Mucosa of rectum (tissue), 2 donors: Measurements from ENCODE around the gene ISLR2.
A peak's percentile ranks its signal among the peaks of the same experiment; 100 is the strongest.

Experiments
- H3K27ac ChIP-seq, 2 donors: one replicate each; pipeline ENCODE4 v1.7.0; 2013; ENCODE audit warnings: inconsistent platforms in 2 of 2, low read depth in 2 of 2, low read length in 2 of 2
- H3K27me3 ChIP-seq, 2 donors: one replicate each; pipeline ENCODE4 v1.7.0; 2013; ENCODE audit warnings: low read length in 2 of 2; ENCODE audit not compliant: control insufficient read depth in 2 of 2, insufficient read depth in 2 of 2
- H3K36me3 ChIP-seq, 2 donors: one replicate each; pipeline ENCODE4 v1.7.0; 2013; ENCODE audit warnings: low read length in 2 of 2; ENCODE audit not compliant: control insufficient read depth in 2 of 2, insufficient read depth in 2 of 2
- H3K4me1 ChIP-seq, 2 donors: one replicate each; pipeline ENCODE4 v1.7.0; 2013; ENCODE audit warnings: low read length in 2 of 2, mild to moderate bottlenecking in 1 of 2; ENCODE audit not compliant: control insufficient read depth in 2 of 2, insufficient read depth in 2 of 2
- H3K4me3 ChIP-seq, 2 donors: one replicate each; pipeline ENCODE4 v1.7.0; 2013; ENCODE audit warnings: low read length in 2 of 2
- H3K9ac ChIP-seq, 2 donors: one replicate each; pipeline ENCODE4 v1.7.0; 2013; ENCODE audit warnings: low read length in 2 of 2, low read depth in 1 of 2, mild to moderate bottlenecking in 1 of 2
- H3K9me3 ChIP-seq, 2 donors: one replicate each; pipeline ENCODE4 v1.7.0; 2013; ENCODE audit warnings: low read length in 2 of 2; ENCODE audit not compliant: control insufficient read depth in 2 of 2
- donor health status: healthy.
- donor health status: Normal muscosa, but diverticular disease.

ISLR2 gene

DNA sequence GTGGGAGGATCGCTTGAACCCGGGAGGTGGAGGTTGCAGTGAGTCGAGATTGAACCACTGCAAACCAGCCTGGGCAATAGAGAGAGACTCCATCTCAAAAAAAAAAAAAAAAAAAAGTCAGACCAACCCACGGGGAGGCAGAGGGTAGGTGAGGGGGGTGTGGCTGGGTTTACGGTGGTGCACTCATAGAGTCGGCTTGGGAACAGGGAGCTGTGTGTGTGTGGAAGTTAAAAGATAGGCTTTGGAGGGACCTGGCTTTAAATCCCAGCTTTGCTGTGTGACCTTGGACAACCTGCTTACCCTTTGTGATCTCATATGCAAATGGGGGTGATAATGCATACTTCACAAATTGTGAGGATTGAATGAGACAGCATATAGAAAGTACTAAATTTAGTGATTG is 10.0 kb upstream of the ISLR2 start:
- no peaks in the 10 kb centered on the region for H3K9me3 ChIP-seq
- H3K9ac ChIP-seq = no peak overlapping the region
- no peak overlapping the region for H3K27ac ChIP-seq
- peaks cover 4% of the 10 kb centered on the region in 2 donors for H3K27me3 ChIP-seq
- no peaks in the 10 kb centered on the region for H3K4me1 ChIP-seq
- H3K4me3 ChIP-seq = no peak overlapping the region
- no peaks in the 10 kb centered on the region for H3K36me3 ChIP-seq

DNA sequence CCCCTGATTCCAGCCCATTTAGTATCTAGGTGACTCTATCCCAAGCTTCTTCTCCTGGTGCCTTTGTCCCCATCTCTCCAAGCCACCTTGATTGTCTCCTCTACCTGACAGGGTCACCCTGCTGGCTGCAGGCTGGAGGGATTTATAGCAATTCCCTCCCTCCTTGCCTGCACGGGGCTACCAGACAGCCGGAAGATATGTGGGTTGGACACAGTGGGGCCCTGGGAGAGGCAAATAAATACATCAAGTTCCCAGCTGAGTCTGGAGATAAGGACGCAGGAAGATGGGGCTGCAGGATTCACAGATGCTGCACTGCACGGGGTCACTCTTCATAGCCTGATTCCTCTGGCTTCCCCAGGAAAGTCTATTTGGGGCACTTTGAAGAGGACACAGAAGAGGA is 9.3 kb upstream of the ISLR2 start:
- Histone ChIP-seq H3K36me3 (no peaks in the 10 kb centered on the region), H3K27ac (no peak overlapping the region), H3K4me1 (no peaks in the 10 kb centered on the region), H3K27me3 (peaks cover 4% of the 10 kb centered on the region in 2 donors), H3K9ac (no peak overlapping the region), H3K9me3 (no peaks in the 10 kb centered on the region), H3K4me3 (no peak overlapping the region)

DNA sequence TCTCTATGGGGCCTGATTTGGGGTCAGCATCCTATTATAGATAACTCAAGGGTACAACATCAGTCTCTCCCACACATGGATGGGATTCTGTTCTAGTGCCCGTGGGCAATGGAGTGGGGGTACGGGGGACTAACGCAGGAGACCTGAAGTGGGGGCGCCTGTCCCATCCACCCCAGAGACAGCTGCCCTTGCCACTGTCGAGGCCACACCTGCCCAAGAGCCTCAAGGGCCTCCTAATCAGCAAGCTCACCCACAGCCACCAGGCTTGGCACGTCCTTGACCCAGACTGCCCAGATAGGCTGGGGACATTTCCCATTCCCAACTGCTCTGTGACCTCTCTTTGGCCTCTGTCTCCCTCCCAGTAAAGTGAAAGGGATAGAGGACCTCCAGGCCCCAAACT is 8.5 kb upstream of the ISLR2 start:
- Histone ChIP-seq H3K9me3 (no peaks in the 10 kb centered on the region), H3K36me3 (no peaks in the 10 kb centered on the region), H3K27ac (no peak overlapping the region), H3K4me1 (no peaks in the 10 kb centered on the region), H3K4me3 (no peak overlapping the region), H3K9ac (no peak overlapping the region), H3K27me3 (peaks cover 4% of the 10 kb centered on the region in 2 donors)

DNA sequence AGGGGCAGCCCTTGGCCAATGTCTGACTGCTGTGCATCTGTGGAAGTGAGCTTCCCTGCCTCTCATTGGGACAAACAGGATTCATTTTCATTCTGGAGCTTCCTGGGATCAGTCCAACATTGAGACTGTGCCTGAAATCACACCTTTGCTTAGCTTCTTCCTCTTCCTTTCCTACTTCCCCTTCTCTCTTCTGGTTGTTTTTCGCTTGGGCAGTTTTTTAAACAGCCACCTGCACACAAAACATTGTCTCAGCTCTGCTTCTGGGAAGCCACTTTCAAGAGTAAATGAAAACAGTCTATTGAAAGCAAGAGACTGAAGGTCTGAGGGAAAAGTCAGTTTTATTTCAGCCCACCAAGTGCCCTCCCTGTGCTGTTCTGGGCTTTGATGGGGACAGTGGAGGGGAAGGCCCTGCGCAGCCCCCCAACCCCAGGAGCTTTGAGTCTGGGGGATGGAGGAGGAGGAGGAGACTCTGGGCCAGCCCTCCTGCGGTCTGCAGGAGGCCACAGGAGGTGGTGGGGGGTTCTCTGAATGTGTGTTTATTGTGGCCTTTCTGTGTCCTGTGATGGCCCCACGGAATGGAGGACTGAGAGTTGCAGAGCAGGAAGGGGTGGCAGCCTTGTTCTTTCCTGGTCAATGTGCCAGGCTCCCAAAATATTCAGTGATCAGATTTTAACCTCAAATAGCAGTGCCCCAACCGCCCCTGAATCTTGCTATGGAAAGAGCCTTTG is 7.8 kb upstream of the ISLR2 start:
- H3K27ac ChIP-seq = no peak overlapping the region

DNA sequence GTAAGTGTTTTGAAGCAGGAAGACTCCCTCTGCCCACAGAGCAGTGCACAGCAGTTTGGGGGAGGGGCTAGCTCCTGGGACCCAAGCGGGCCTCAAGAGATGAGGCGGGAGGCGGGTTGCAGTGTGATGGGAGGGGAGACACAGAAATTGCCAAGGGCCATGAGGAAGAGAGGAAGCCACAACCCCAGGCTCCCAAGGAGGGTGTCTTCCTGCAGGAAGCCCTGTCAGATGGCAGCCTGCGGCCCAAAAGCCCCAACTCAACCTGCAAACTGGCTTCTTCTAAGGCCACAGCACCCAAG is 7.3 kb upstream of the ISLR2 start:
- H3K36me3 ChIP-seq = no peaks in the 10 kb centered on the region
- H3K4me3 ChIP-seq = no peak overlapping the region
- H3K27me3 ChIP-seq = peaks cover 4 to 9% of the 10 kb centered on the region in 2 donors
- no peaks in the 10 kb centered on the region for H3K9me3 ChIP-seq
- no peak overlapping the region for H3K27ac ChIP-seq
- H3K9ac ChIP-seq = no peak overlapping the region
- no peaks in the 10 kb centered on the region for H3K4me1 ChIP-seq

More for the DNA sequence above, 7.8 kb upstream of the ISLR2 start:
- Histone ChIP-seq H3K36me3 (no peaks in the 10 kb centered on the region), H3K9me3 (no peaks in the 10 kb centered on the region), H3K9ac (no peak overlapping the region), H3K4me1 (no peaks in the 10 kb centered on the region), H3K4me3 (no peak overlapping the region), H3K27me3 (peaks cover 4% of the 10 kb centered on the region in 2 donors)

DNA sequence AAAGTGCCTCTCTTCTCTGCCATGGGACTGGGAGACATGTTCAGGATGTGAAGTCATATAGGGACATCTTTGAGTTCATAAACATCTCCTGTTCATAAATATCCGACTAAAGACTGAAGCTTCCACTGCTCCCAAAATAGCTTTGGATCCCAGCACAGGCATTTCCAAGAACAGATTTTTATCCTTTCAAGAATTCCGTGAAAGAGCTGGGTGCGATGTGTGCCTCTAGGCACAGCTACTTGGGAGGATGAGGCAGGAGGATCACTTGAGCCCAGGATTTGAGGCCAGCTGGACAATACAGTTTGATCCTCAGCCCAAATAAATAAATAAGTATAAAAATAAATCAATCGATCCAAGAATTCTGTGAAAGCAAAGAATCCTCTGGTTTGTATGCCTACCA is 6.7 kb upstream of the ISLR2 start:
- Histone ChIP-seq H3K27me3 (peaks cover 4 to 14% of the 10 kb centered on the region in 2 donors), H3K9ac (no peak overlapping the region), H3K36me3 (no peaks in the 10 kb centered on the region), H3K4me1 (no peaks in the 10 kb centered on the region), H3K27ac (no peak overlapping the region), H3K4me3 (no peak overlapping the region), H3K9me3 (no peaks in the 10 kb centered on the region)

DNA sequence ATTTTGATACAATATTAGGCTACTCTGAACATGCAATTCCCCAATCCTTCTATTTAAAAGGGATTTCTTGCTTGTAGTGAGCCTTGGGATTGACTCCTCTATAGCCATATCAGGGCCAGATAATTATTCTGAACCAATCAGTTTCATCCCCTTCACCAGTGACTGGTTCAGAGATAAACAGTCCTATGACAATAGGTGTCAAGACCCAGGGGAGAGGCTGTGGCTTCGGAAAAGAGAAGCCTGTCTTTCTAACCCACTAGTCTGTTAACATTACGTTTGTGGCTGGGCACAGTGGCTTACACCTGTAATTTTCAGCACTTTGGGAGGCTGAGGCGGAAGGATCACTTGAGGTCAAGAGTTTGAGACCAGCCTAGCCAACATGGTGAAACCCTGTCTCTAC is 6.2 kb upstream of the ISLR2 start:
- Histone ChIP-seq H3K36me3 (no peaks in the 10 kb centered on the region), H3K27ac (no peak overlapping the region), H3K9me3 (no peaks in the 10 kb centered on the region), H3K27me3 (peaks cover 8 to 17% of the 10 kb centered on the region in 2 donors), H3K9ac (no peak overlapping the region), H3K4me1 (no peaks in the 10 kb centered on the region), H3K4me3 (no peak overlapping the region)

DNA sequence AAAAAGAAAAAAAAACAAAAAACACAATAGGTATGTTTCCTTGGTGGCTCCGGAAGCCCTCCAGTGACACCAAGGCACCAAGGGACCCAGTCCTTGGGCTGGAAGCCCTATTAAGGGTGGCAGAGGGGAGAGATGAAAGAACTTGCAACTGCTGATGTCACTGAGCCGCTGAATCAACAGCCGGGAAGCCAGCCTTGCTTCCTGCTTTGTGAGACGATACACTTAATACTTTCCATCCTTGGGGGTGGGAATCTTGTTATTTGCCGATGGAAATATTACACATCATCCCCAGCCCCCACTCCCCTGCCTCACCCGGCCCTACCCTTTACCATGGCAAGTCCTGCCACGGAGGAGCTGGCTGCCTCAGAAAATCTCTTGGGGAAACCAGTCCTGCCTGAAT is 5.6 kb upstream of the ISLR2 start:
- H3K9ac ChIP-seq = no peak overlapping the region
- H3K27me3 ChIP-seq = peaks cover 14 to 21% of the 10 kb centered on the region in 2 donors
- H3K4me3 ChIP-seq = no peak overlapping the region
- no peaks in the 10 kb centered on the region for H3K36me3 ChIP-seq
- H3K27ac ChIP-seq = no peak overlapping the region
- H3K9me3 ChIP-seq = no peaks in the 10 kb centered on the region
- no peaks in the 10 kb centered on the region for H3K4me1 ChIP-seq

DNA sequence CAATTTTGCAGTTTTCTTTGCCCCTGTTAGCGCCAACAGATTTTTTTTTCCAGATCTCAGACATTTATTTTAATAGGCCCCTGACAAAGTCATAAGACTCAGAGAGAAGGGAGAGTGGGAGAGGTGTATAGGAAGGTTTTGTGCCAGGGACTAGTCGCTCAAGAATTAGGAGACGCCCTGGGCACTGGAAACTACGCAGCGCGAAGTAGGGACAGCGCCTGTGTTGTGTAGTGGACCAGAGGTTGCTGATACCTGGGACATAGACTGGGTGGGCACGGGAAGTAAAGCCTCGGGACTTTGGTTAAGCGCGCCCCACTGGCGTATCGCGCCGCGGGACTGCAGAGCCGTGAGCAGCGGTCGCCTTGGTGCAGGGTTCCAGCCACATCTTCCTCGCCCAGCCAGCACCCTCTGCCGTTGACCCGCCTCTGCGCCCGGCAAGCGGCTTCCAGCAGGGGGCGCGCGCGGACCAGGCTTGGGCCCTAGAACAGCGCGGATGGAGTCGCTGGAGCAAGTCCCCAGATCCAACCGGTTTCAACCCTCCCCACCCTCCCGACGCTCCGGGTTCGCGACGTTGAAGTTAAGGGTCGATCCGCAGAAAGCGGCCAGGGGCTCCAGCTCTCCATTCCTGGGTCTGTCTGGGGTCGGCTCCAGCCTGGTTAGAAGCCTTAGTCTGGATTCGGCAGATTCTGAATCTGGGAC is 3.0 kb upstream of the ISLR2 start:
- no peak overlapping the region for H3K9ac ChIP-seq
- no peaks in the 10 kb centered on the region for H3K4me1 ChIP-seq
- peak overlapping the region in 1 of 2 donors; percentile 44 for H3K4me3 ChIP-seq
- H3K36me3 ChIP-seq = no peaks in the 10 kb centered on the region
- H3K27ac ChIP-seq = no peak overlapping the region
- peaks cover 35 to 40% of the 10 kb centered on the region in 2 donors for H3K27me3 ChIP-seq
- H3K9me3 ChIP-seq = no peaks in the 10 kb centered on the region

DNA sequence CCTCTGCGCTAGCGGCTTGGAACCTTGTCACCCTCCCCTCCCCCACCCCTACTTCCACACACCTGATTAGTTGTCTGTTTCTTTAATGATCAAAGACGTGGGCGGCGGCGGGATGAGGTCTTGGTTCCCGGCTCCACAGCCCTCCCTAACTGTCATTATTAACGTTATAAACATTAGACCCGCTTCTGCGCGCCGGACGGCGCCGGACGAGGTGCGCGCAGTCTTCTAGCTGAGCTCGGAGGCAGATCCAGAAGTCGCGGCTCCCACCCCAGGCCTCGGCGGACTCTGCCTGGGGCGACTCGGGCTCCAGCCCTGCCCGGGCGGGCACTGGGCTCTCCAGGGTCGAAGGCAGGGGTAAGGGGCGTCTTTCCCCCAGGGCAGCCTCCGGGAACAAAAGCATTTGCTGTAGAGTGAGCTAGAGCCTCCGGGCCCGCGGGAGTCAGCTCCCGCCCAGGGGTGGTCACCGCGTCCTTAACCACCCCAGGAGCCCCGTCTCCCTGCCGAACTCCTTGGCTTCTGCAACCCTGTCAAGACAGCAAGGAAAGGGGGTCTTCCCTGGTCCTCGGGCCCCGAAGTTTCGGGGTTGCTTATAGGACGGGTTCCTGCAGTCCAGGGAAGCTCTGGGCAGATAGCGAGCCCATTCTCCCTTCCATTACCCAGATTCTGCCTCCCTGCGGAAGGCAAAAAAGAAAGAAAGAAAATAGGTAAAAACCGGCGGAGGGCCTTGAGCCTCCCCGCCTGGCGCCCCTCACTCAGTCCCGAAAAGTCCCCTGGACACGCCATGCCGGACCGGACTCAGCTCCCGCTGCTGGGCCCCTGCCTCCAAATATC is 2.2 kb upstream of the ISLR2 start:
- peak overlapping the region; percentile 6 to 44 for H3K4me3 ChIP-seq
- no peak overlapping the region for H3K27ac ChIP-seq
- peaks cover 38 to 43% of the 10 kb centered on the region in 2 donors for H3K27me3 ChIP-seq
- H3K4me1 ChIP-seq = no peaks in the 10 kb centered on the region
- no peaks in the 10 kb centered on the region for H3K36me3 ChIP-seq
- no peaks in the 10 kb centered on the region for H3K9me3 ChIP-seq
- no peak overlapping the region for H3K9ac ChIP-seq
